HCT116 (cell line): ENCODE measurements around the gene TNS2. TPM values are rescaled to one million over a fixed set of nuclear protein-coding genes. Genes with fewer than 3 reads are reported as not detected.

Experiments
- ATAC-seq: fragments of 200-7000 bp; cut with Tn5 transposase; 2 replicates; pipeline ENCODE4 v1.9.1; 2020; ENCODE audit warnings: mild to moderate bottlenecking, moderate library complexity
- BruUV-seq: library from RNA; stranded (reverse); fragments of 400-500 nt; replicated peaks from 2 replicates; lab custom pipeline; 2021; lab: Mats Ljungman, UMichigan
- CTCF ChIA-PET: fragments of 300-600 bp; sonication (Branson Sonifier 250); formaldehyde crosslinking; loops from one replicate; lab custom pipeline; 2021; ENCODE audit warnings: antibody characterized with exemption; lab: Charles Lee
- POLR2A ChIA-PET: fragments of 300-600, 350-600 bp; sonication (Branson Sonifier 250); formaldehyde crosslinking; loops from one replicate; lab custom pipeline; 2021; ENCODE audit warnings: antibody characterized with exemption; lab: Charles Lee
- RAD21 ChIA-PET, 2 experiments: fragments of 300-600 bp; sonication (Branson Sonifier 250); formaldehyde crosslinking; loops; one replicate each; lab custom pipeline; 2023; ENCODE audit warnings: low total read pairs in 2 of 2; ENCODE audit not compliant: uncharacterized antibody in 2 of 2, unreplicated experiment in 2 of 2, low non-redundant PET in 1 of 2; lab: Charles Lee
- DNase-seq: peaks from one replicate; pipeline ENCODE4 v3.0.0-alpha.2; 2010; ENCODE audit warnings: low read depth, low spot score
- H2AFZ ChIP-seq: fragments of 200-600 bp; shearing (Covaris generic), sonication (generic); 2 replicates; pipeline ENCODE4 v1.6.1; 2017; ENCODE audit warnings: low read depth, mixed run types, mixed read lengths, antibody characterized with exemption, low read length; ENCODE audit not compliant: poor library complexity, severe bottlenecking
- H3K27ac ChIP-seq: 2 replicates; pipeline ENCODE4 v1.5.1; 2012; ENCODE audit warnings: low read depth, low read length
- H3K27me3 ChIP-seq: fragments of 200-600 bp; sonication (generic); 2 replicates; pipeline ENCODE4 v1.6.1; 2016; ENCODE audit warnings: mixed run types, low read length, mixed read lengths; ENCODE audit not compliant: insufficient read depth
- H3K36me3 ChIP-seq, 2 experiments: fragments of 200-500 bp in 1 of 2; fragments of 200-600 bp in 1 of 2; sonication (Bioruptor generic) in 1 of 2; sonication (generic) in 1 of 2; 2 replicates each; pipeline versions ENCODE4 v1.5.1 to v1.6.1; 2014 to 2016; ENCODE audit warnings: low read length in 2 of 2, inconsistent platforms in 1 of 2, mixed read lengths in 1 of 2, mixed run types in 1 of 2; ENCODE audit not compliant: insufficient read depth in 2 of 2, control insufficient read depth in 1 of 2
- H3K4me1 ChIP-seq, 2 experiments: fragments of 200-600 bp in 1 of 2; sonication (generic) in 1 of 2; 2 replicates each; pipeline versions ENCODE4 v1.5.1 to v1.6.1; 2012 to 2017; ENCODE audit warnings: low read length in 2 of 2, inconsistent platforms in 1 of 2, mild to moderate bottlenecking in 1 of 2, mixed read lengths in 1 of 2, mixed run types in 1 of 2, moderate library complexity in 1 of 2; ENCODE audit not compliant: insufficient read depth in 2 of 2, control insufficient read depth in 1 of 2
- H3K4me2 ChIP-seq: fragments of 200-600 bp; sonication (generic); 2 replicates; pipeline ENCODE4 v1.6.1; 2017; ENCODE audit warnings: mixed run types, low read length, mixed read lengths
- H3K4me3 ChIP-seq, 2 experiments: fragments of 200-600 bp in 1 of 2; sonication (generic) in 1 of 2; replicated peaks in 1 of 2; 2 replicates each; pipeline ENCODE4 v1.5.1; 2011 to 2016; ENCODE audit warnings: low read length in 2 of 2, control low read depth in 1 of 2, low read depth in 1 of 2, mild to moderate bottlenecking in 1 of 2, mixed read lengths in 1 of 2, mixed run types in 1 of 2
- H3K79me2 ChIP-seq: fragments of 200-600 bp; sonication (generic); 2 replicates; pipeline ENCODE4 v1.6.1; 2017; ENCODE audit warnings: mild to moderate bottlenecking, mixed run types, low read length, moderate library complexity, mixed read lengths; ENCODE audit not compliant: insufficient read depth
- H3K9ac ChIP-seq: fragments of 200-600 bp; sonication (generic); 2 replicates; pipeline ENCODE4 v1.6.1; 2016; ENCODE audit warnings: low read length, mixed read lengths
- H3K9me2 ChIP-seq: fragments of 200-600 bp; sonication (generic), shearing (Covaris generic); 2 replicates; pipeline ENCODE4 v1.6.1; 2017; ENCODE audit warnings: mixed run types, mild to moderate bottlenecking, moderate library complexity; ENCODE audit not compliant: insufficient read depth
- H3K9me3 ChIP-seq, 2 experiments: fragments of 200-500 bp in 1 of 2; fragments of 200-600 bp in 1 of 2; sonication (Bioruptor generic) in 1 of 2; sonication (generic) in 1 of 2; 2 replicates each; pipeline ENCODE4 v1.6.1; 2014 to 2017; ENCODE audit warnings: low read length in 2 of 2, mixed read lengths in 2 of 2, inconsistent platforms in 1 of 2, low read depth in 1 of 2, mild to moderate bottlenecking in 1 of 2, mixed run types in 1 of 2, moderate library complexity in 1 of 2; ENCODE audit not compliant: control insufficient read depth in 1 of 2, insufficient read depth in 1 of 2
- H4K20me1 ChIP-seq: fragments of 200-600 bp; sonication (generic), shearing (Covaris generic); 2 replicates; pipeline ENCODE4 v1.6.1; 2017; ENCODE audit warnings: mixed run types, mild to moderate bottlenecking, moderate library complexity; ENCODE audit not compliant: insufficient read depth
- EZH2 ChIP-seq: fragments of 200-600 bp; sonication (generic); IDR thresholded peaks from 2 replicates; pipeline ENCODE4 v1.6.1; 2017; ENCODE audit warnings: antibody characterized with exemption, mixed run types
- FOSL1 ChIP-seq: IDR thresholded peaks from 2 replicates; pipeline ENCODE4 v1.6.1; 2012; ENCODE audit warnings: low read depth
- MAX ChIP-seq: IDR thresholded peaks from 2 replicates; pipeline ENCODE4 v1.6.1; 2012
- POLR2A ChIP-seq: IDR thresholded peaks from 2 replicates; pipeline ENCODE4 v1.7.0; 2011; ENCODE audit warnings: borderline replicate concordance; ENCODE audit not compliant: insufficient read depth, insufficient read length; ENCODE audit errors: extremely low read depth
- POLR2AphosphoS5 ChIP-seq: IDR thresholded peaks from 2 replicates; pipeline ENCODE4 v1.6.1; 2011; ENCODE audit warnings: mild to moderate bottlenecking, low read depth, low read length, moderate library complexity
- REST ChIP-seq: IDR thresholded peaks from 2 replicates; pipeline ENCODE4 v1.6.1; 2012; ENCODE audit warnings: low read depth
- TCF7L2 ChIP-seq: IDR thresholded peaks from 2 replicates; pipeline ENCODE4 v1.7.0; 2011; ENCODE audit warnings: borderline replicate concordance, inconsistent platforms; ENCODE audit not compliant: insufficient read depth, insufficient read length; ENCODE audit errors: extremely low read depth
- intact Hi-C: fragments of 100-400 bp; cut with micrococcal nuclease; formaldehyde crosslinking; loops from 2 replicates; pipeline ENCODE4 v1.10.0; 2022
- total RNA-seq: library from RNA; stranded (reverse); gene quantifications from one replicate; pipeline ENCODE4 v1.2.1, GENCODE V29; 2021; ENCODE audit not compliant: unreplicated experiment

Gene TNS2
- total RNA-seq, 1 experiment from 2014 or later: 25.7 TPM

GRCh38 chr12:53097564-53098353, 47.9 kb downstream of the TNS2 start, which contains the start of gene IGFBP6:
Gene IGFBP6, plus strand, starts transcription at chr12:53097667. Its CDS starts 51 bp downstream, at chr12:53097718.
- H3K27me3 ChIP-seq: no peaks in the 10 kb centered on the region
- H3K36me3 ChIP-seq: no peaks in the 10 kb centered on the region
- H3K4me3 ChIP-seq: peak within 1 kb of the TSS; percentile 58 to 78
- H3K79me2 ChIP-seq: no peaks in the 10 kb centered on the region
- RAD21 ChIA-PET: interaction anchor here (0.7 to 3.2 kb wide), 5 partner anchors 18 to 52 kb away, joined by 3 to 30 read pairs (median 3); partner anchors contain the start of gene SPRYD3 (in 1 of the 2)
- BruUV-seq: no TSS peak
- H3K4me2 ChIP-seq: peak within 1 kb of the TSS; percentile 79
- no peaks in the 10 kb centered on the region for H3K9me3 ChIP-seq
- H3K4me1 ChIP-seq: peaks cover 49 to 77% of the 10 kb centered on the region in 2 experiments
- POLR2A ChIA-PET: interaction anchor here (0.8 to 3.6 kb wide), 6 partner anchors 19 to 61 kb away, joined by 3 to 27 read pairs (median 6); partner anchors contain the start of gene SPRYD3
- intact Hi-C loops: no loop called here
- H4K20me1 ChIP-seq: no peaks in the 10 kb centered on the region
- H3K9me2 ChIP-seq: no peaks in the 10 kb centered on the region
- CTCF ChIA-PET: interaction anchor here (1.4 to 3.6 kb wide), 7 partner anchors 18 to 83 kb away, joined by 4 to 110 read pairs (median 10); partner anchors contain the start of genes CSAD, SPRYD3 and ZNF740
- no peak within 1 kb of the TSS for H2AFZ ChIP-seq
- no peak for DNase-seq
- H3K9ac ChIP-seq: peak within 1 kb of the TSS; percentile 67
- no peak for TF ChIP-seq MAX
- peak; percentile 63 for TF ChIP-seq POLR2AphosphoS5
- no peak for TF ChIP-seq EZH2
- TF ChIP-seq POLR2A: no peak
- TF ChIP-seq FOSL1: no peak
- TF ChIP-seq TCF7L2: peak; percentile 70
- TF ChIP-seq REST: no peak
- peak within 1 kb of the TSS; percentile 98 for H3K27ac ChIP-seq
- peak; percentile 59 for ATAC-seq
